ENCODE results near the gene CSN1S1. TPM values are rescaled to one million over a fixed set of nuclear protein-coding genes. Genes with fewer than 3 reads are reported as not detected.

Gene CSN1S1
- total and polyA plus RNA-seq, 2 of the 13 experiments (the other 11 are each of a cell fraction or from before 2014, with no cell fraction given), result not detected

- TF ChIP-seq ZNF597 (CRISPR knock-in tag; IDR thresholded peaks at IDR 0.05) (no peak), ZNF350 (CRISPR knock-in tag; IDR thresholded peaks at IDR 0.05; ENCODE audit: borderline replicate concordance, low read depth) (no peak), ZNF292 (CRISPR knock-in tag; IDR thresholded peaks at IDR 0.05; ENCODE audit: borderline replicate concordance, low read depth) (peak; percentile 90; the same call in 1 of the 2 replicates), FOXJ3 (CRISPR knock-in tag; IDR thresholded peaks at IDR 0.05; ENCODE audit: borderline replicate concordance) (peak; percentile 61; the same call in 1 of the 2 replicates), MLX (CRISPR knock-in tag; IDR thresholded peaks at IDR 0.05) (no peak), HOXA3 (CRISPR knock-in tag; IDR thresholded peaks at IDR 0.05) (peak; percentile 26; the same call in 1 of the 2 replicates), ZBTB3 (CRISPR knock-in tag; IDR thresholded peaks at IDR 0.05; ENCODE audit: borderline replicate concordance, low read depth) (no peak), ZSCAN30 (CRISPR knock-in tag; IDR thresholded peaks at IDR 0.05) (no peak), NR1H2 (CRISPR knock-in tag; IDR thresholded peaks at IDR 0.05; ENCODE audit: borderline replicate concordance, low read depth) (no peak), JARID2 (CRISPR knock-in tag; IDR thresholded peaks at IDR 0.05; ENCODE audit: insufficient replicate concordance) (no peak), ARID2 (CRISPR knock-in tag; IDR thresholded peaks at IDR 0.05; ENCODE audit: borderline replicate concordance) (no peak), NCOA5 (CRISPR knock-in tag; IDR thresholded peaks at IDR 0.05) (no peak), ZFYVE20 (CRISPR knock-in tag; IDR thresholded peaks at IDR 0.05; ENCODE audit: borderline replicate concordance, low read depth) (no peak), CHCHD3 (CRISPR knock-in tag; IDR thresholded peaks at IDR 0.05) (no peak), CEBPG (CRISPR knock-in tag; IDR thresholded peaks at IDR 0.05) (peak; percentile 71), ZNF180 (CRISPR knock-in tag; IDR thresholded peaks at IDR 0.05; ENCODE audit: borderline replicate concordance, low read depth) (no peak), GTF2F1 (IDR thresholded peaks at IDR 0.05; ENCODE audit: low read length) (no peak), HNRNPL (IDR thresholded peaks at IDR 0.05; ENCODE audit: low read depth, low read length) (no peak), ZNF644 (CRISPR knock-in tag; IDR thresholded peaks at IDR 0.05; ENCODE audit: low read depth) (peak; percentile 92), ZFX (CRISPR knock-in tag; IDR thresholded peaks at IDR 0.05; ENCODE audit: low read depth) (peak; percentile 34; the same call in 1 of the 2 replicates), ZFP82 (CRISPR knock-in tag; IDR thresholded peaks at IDR 0.05; ENCODE audit: borderline replicate concordance) (no peak), WIZ (CRISPR knock-in tag; IDR thresholded peaks at IDR 0.05) (no peak), CBFB (CRISPR knock-in tag; IDR thresholded peaks at IDR 0.05) (no peak)
- TF ChIP-seq, protein P1, sequence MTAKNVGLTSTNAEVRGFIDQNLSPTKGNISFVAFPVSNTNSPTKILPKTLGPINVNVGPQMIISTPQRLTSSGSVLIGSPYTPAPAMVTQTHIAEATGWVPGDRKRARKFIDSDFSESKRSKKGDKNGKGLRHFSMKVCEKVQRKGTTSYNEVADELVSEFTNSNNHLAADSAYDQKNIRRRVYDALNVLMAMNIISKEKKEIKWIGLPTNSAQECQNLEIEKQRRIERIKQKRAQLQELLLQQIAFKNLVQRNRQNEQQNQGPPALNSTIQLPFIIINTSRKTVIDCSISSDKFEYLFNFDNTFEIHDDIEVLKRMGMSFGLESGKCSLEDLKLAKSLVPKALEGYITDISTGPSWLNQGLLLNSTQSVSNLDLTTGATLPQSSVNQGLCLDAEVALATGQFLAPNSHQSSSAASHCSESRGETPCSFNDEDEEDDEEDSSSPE (CRISPR knock-in tag; IDR thresholded peaks at IDR 0.05), result no peak
- TF ChIP-seq, protein P2, sequence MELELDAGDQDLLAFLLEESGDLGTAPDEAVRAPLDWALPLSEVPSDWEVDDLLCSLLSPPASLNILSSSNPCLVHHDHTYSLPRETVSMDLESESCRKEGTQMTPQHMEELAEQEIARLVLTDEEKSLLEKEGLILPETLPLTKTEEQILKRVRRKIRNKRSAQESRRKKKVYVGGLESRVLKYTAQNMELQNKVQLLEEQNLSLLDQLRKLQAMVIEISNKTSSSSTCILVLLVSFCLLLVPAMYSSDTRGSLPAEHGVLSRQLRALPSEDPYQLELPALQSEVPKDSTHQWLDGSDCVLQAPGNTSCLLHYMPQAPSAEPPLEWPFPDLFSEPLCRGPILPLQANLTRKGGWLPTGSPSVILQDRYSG (CRISPR knock-in tag; IDR thresholded peaks at IDR 0.05), result no peak
- TF ChIP-seq, protein P3, sequence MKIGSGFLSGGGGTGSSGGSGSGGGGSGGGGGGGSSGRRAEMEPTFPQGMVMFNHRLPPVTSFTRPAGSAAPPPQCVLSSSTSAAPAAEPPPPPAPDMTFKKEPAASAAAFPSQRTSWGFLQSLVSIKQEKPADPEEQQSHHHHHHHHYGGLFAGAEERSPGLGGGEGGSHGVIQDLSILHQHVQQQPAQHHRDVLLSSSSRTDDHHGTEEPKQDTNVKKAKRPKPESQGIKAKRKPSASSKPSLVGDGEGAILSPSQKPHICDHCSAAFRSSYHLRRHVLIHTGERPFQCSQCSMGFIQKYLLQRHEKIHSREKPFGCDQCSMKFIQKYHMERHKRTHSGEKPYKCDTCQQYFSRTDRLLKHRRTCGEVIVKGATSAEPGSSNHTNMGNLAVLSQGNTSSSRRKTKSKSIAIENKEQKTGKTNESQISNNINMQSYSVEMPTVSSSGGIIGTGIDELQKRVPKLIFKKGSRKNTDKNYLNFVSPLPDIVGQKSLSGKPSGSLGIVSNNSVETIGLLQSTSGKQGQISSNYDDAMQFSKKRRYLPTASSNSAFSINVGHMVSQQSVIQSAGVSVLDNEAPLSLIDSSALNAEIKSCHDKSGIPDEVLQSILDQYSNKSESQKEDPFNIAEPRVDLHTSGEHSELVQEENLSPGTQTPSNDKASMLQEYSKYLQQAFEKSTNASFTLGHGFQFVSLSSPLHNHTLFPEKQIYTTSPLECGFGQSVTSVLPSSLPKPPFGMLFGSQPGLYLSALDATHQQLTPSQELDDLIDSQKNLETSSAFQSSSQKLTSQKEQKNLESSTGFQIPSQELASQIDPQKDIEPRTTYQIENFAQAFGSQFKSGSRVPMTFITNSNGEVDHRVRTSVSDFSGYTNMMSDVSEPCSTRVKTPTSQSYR (CRISPR knock-in tag; IDR thresholded peaks at IDR 0.05; ENCODE audit: borderline replicate concordance), result no peak
Measured at GRCh38 chr4:69984030-69984443, 53.2 kb downstream of the CSN1S1 start (continued).

All from HepG2 (cell line).